Testis (tissue), 3 donors: Measurements from ENCODE around the gene GRID2. TPM values are rescaled to one million over a fixed set of nuclear protein-coding genes. Genes with fewer than 3 reads are reported as not detected.

Source experiments
- DNase-seq: peaks from one replicate; pipeline ENCODE4 v3.0.0-alpha.2; 2019
- H3K27ac ChIP-seq, 2 donors: fragments of 200-600 bp; sonication (generic); one replicate each; pipeline ENCODE4 v1.5.1; 2019
- H3K27me3 ChIP-seq: fragments of 200-600 bp; sonication (generic); one replicate; pipeline ENCODE4 v1.5.1; 2019
- H3K36me3 ChIP-seq: fragments of 200-600 bp; sonication (generic); one replicate; pipeline ENCODE4 v1.5.1; 2017; ENCODE audit warnings: low read depth; ENCODE audit errors: missing control alignments
- H3K4me1 ChIP-seq: fragments of 200-600 bp; sonication (generic); one replicate; pipeline ENCODE4 v1.5.1; 2019
- H3K4me3 ChIP-seq, 2 donors: fragments of 200-600 bp; sonication (generic); one replicate each; pipeline ENCODE4 v1.5.1; 2017 to 2019
- H3K9me3 ChIP-seq: fragments of 200-600 bp; sonication (generic); one replicate; pipeline ENCODE4 v1.5.1; 2017
- POLR2A ChIP-seq: fragments of 450-650 bp; IDR thresholded peaks from one replicate; pipeline ENCODE4 v1.6.1; 2017; ENCODE audit warnings: antibody characterized with exemption, mild to moderate bottlenecking, moderate library complexity
- WGBS, 2 donors: methylation state at CpG; one replicate each; pipeline ENCODE4 v1.1.5; 2018; 5-methylcytosine and 5-hydroxymethylcytosine counted together
- intact Hi-C: fragments of 100-400 bp; cut with DNase I; formaldehyde crosslinking; loops from one replicate; pipeline ENCODE4 v1.15.1; 2023; ENCODE audit warnings: low total_unique reads
- polyA plus RNA-seq: library from polyadenylated mRNA; stranded (reverse); fragments of 350-450 nt; fragmentation: Illumina TruSeq; extraction: RNeasy Lipid Tissue Mini Kit (QIAGEN cat#74804); gene quantifications from one replicate; pipeline ENCODE4 v1.2.3, GENCODE V29; 2014; ENCODE audit warnings: low read depth, low replicate concordance; ENCODE audit not compliant: insufficient read depth
- total RNA-seq, 2 donors: library from RNA; depleted of rRNA; stranded (reverse); fragments of >200 nt; gene quantifications; one replicate each; pipeline ENCODE4 v1.2.3, GENCODE V29; 2016
- TF ChIP-seq, protein P1 (sequence below), 3 experiments: fragments of 450-650 bp in 2 of 3; fragments of 200-600 bp in 1 of 3; sonication (generic) in 1 of 3; IDR thresholded peaks; one replicate each; pipeline ENCODE4 v1.5.1; 2016 to 2019; ENCODE audit warnings: antibody characterized with exemption in 3 of 3, mild to moderate bottlenecking in 2 of 3, moderate library complexity in 1 of 3

GRID2 gene
- total and polyA plus RNA-seq, 3 donors from 2014 or later = 27.1 to 34.6 (median 32.7) TPM

DNA sequence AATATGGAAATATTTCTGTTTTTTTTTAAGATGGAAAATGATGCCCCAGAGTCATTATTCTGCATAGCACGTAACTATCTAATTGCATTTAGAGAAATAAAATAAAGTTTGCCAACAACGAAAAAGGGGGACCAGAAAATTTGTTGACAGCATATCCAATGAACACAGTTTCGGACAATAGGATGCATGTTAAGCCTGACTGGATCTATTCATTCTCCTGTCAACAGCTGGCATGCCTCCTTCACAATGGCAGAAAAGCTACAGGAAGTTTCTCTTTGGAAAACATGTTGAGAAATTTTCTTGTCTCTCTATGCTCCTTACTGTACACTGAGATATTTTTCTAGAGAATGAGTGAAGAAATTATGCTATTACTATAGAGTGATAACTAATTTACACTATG, 262.5 kb downstream of the GRID2 start:
- Histone ChIP-seq H3K4me1 (no peaks in the 10 kb centered on the region), H3K27me3 (no peaks in the 10 kb centered on the region), H3K27ac (no peak overlapping the region), H3K9me3 (no peaks in the 10 kb centered on the region), H3K4me3 (no peak overlapping the region), H3K36me3 (no peaks in the 10 kb centered on the region)
- intact Hi-C loops = no loop called here
- DNase-seq = no peak
- WGBS, 2 donors = 92 to 96% methylated on average over 3 of the region's 3 CpGs
- no peak for TF ChIP-seq POLR2A
- TF ChIP-seq, protein P1, sequence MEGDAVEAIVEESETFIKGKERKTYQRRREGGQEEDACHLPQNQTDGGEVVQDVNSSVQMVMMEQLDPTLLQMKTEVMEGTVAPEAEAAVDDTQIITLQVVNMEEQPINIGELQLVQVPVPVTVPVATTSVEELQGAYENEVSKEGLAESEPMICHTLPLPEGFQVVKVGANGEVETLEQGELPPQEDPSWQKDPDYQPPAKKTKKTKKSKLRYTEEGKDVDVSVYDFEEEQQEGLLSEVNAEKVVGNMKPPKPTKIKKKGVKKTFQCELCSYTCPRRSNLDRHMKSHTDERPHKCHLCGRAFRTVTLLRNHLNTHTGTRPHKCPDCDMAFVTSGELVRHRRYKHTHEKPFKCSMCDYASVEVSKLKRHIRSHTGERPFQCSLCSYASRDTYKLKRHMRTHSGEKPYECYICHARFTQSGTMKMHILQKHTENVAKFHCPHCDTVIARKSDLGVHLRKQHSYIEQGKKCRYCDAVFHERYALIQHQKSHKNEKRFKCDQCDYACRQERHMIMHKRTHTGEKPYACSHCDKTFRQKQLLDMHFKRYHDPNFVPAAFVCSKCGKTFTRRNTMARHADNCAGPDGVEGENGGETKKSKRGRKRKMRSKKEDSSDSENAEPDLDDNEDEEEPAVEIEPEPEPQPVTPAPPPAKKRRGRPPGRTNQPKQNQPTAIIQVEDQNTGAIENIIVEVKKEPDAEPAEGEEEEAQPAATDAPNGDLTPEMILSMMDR (IDR thresholded peaks at IDR 0.05) = no peak

DNA sequence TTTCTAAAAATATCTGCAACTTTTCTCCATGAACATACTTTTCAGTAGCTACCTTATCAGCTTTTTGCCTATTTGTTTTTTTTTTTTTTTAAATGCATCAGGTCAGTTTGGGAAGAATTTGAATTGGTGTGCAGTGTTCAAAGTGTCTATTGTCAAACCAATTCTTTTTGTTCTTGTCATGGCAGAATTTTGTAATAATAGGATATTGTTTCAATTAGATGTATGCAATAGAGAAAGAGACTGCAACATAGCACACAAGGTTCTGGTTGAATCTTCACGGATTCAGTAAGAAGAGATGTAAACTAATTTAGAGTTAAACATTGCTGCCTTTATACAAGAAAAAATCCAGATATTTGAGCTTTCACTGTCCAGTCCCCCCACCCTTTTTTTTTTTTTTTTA, 277.1 kb downstream of the GRID2 start:
- TF ChIP-seq POLR2A = no peak
- TF ChIP-seq, protein P1 (IDR thresholded peaks at IDR 0.05) = no peak
- H3K4me1 ChIP-seq = no peaks in the 10 kb centered on the region

DNA sequence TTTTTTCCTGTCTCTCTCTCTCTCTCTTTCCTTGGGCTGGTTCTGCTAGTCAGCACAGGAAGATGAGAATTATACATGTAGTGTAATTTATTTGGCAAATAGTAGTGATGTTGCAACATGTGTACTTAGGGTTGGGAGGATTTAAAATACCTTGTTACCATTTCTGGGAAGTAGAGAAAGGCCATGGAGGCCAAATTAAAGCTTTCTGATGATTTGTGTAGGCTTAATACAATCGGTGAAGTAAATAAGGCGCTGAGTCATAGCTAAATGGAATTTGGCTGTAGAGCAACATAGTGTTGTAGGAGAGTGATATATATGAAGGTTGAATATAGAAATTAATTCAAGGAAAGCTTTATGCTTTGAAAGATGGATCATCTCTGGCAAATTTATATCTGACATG, 295.3 kb downstream of the GRID2 start:
- Histone ChIP-seq H3K36me3 (no peaks in the 10 kb centered on the region), H3K27me3 (no peaks in the 10 kb centered on the region), H3K4me1 (no peaks in the 10 kb centered on the region), H3K27ac (no peak overlapping the region), H3K9me3 (no peaks in the 10 kb centered on the region), H3K4me3 (no peak overlapping the region)
- TF ChIP-seq, protein P1 (IDR thresholded peaks at IDR 0.05) = no peak
- TF ChIP-seq POLR2A = no peak
- no peak for DNase-seq
- intact Hi-C loops = no loop called here
- WGBS, 2 donors = 82 to 96% methylated on average over 2 of the region's 2 CpGs

More for the DNA sequence above, 277.1 kb downstream of the GRID2 start:
- Histone ChIP-seq H3K27me3 (no peaks in the 10 kb centered on the region), H3K36me3 (no peaks in the 10 kb centered on the region), H3K4me3 (no peak overlapping the region), H3K27ac (no peak overlapping the region), H3K9me3 (no peaks in the 10 kb centered on the region)
- WGBS, 2 donors = 53 to 80% methylated on average over 1 of the region's 1 CpG
- intact Hi-C loops = no loop called here
- no peak for DNase-seq

DNA sequence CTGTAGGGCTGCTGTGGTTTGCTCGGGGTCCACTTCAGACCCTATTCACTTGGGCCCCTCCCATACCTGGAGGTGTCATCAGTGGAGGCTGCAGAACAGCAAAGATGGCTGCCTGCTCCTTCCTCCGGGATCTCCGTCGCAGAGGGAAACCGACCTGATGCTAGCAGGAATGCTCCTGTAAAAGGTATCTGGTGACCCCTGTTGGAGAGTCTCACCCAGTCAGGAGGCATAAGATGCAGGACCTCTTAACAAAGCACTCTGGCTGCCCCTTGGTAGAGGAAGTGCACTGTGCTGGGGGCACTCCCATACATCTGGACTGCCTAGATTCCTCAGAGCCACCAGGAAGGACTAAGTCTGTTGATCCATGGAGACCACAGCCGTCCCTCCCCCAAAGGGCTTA, 296.9 kb downstream of the GRID2 start:
- no peaks in the 10 kb centered on the region for H3K27me3 ChIP-seq
- no peaks in the 10 kb centered on the region for H3K36me3 ChIP-seq
- H3K9me3 ChIP-seq = no peaks in the 10 kb centered on the region
- no peaks in the 10 kb centered on the region for H3K4me1 ChIP-seq
- H3K27ac ChIP-seq = no peak overlapping the region
- intact Hi-C loops = no loop called here
- 68 to 78% methylated on average over 6 of the region's 6 CpGs for WGBS, 2 donors
- TF ChIP-seq POLR2A = no peak
- TF ChIP-seq, protein P1 (IDR thresholded peaks at IDR 0.05) = no peak
- no peak for DNase-seq
- no peak overlapping the region for H3K4me3 ChIP-seq

DNA sequence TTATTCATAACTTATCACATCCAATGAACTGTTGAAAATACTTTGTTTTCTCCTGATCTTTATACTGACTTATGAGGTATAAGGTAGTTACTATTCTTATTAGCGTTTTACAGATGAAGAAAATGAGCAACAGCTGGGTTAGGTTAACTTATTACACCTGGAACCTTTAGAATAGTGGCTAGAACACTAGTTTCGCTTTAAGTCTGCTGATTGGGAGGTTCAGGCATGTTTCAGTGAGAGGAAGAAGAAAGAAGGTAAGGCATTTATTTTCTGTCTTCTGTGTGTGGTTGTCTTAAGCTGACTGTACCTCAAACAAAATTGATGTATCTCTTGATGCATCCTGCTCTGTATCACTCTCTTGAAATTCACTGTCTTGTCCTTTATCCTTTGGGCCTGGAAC, 302.5 kb downstream of the GRID2 start:
- no peak overlapping the region for H3K4me3 ChIP-seq
- no peaks in the 10 kb centered on the region for H3K4me1 ChIP-seq
- no peak overlapping the region for H3K27ac ChIP-seq
- no peak for TF ChIP-seq POLR2A
- TF ChIP-seq, protein P1 (IDR thresholded peaks at IDR 0.05) = no peak
- no peaks in the 10 kb centered on the region for H3K36me3 ChIP-seq
- H3K9me3 ChIP-seq = no peaks in the 10 kb centered on the region
- no peak for DNase-seq
- no peaks in the 10 kb centered on the region for H3K27me3 ChIP-seq
- 86 to 89% methylated on average over 2 of the region's 2 CpGs for WGBS, 2 donors
- intact Hi-C loops = no loop called here
